DMS 273 treated with DMSO at 0.1 percent for 48 hours (cell line): ENCODE results near the gene SELPLG.
A peak's percentile ranks its signal among the peaks of the same experiment; 100 is the strongest.
"Not testable (repeated sequence)": the region's sequence is repeated elsewhere in the genome, so short reads cannot be mapped to it uniquely, and the experiment has no call there.

ENCODE experiments used
- DNase-seq: peaks from one replicate; lab custom pipeline; 2025; lab: John Stamatoyannopoulos, UW

Gene SELPLG

GRCh38 chr12:108618953-108619274 is 14.8 kb downstream of the SELPLG start:
- DNase-seq: not testable (repeated sequence)

- DNase-seq: peak; percentile 15
These were observed 15.4 kb downstream of the SELPLG start for GRCh38 chr12:108618079-108618952.

GRCh38 chr12:108616941-108617858 is 16.5 kb downstream of the SELPLG start:
- no peak for DNase-seq

- no peak for DNase-seq
These were observed 17.3 kb downstream of the SELPLG start for GRCh38 chr12:108616359-108616758.

GRCh38 chr12:108615918-108616317 is 17.8 kb downstream of the SELPLG start:
- DNase-seq: no peak

GRCh38 chr12:108614639-108615038 is 19.1 kb downstream of the SELPLG start:
- no peak for DNase-seq

GRCh38 chr12:108614041-108614440 is 19.7 kb downstream of the SELPLG start:
- DNase-seq: no peak

- no peak for DNase-seq
These were observed 20.1 kb downstream of the SELPLG start for GRCh38 chr12:108613548-108613947.

GRCh38 chr12:108612788-108613282 is 20.9 kb downstream of the SELPLG start:
- no peak for DNase-seq

- DNase-seq: no peak
These were observed 21.7 kb downstream of the SELPLG start for GRCh38 chr12:108611884-108612415.

- no peak for DNase-seq
These were observed 22.7 kb downstream of the SELPLG start for GRCh38 chr12:108610856-108611605.

GRCh38 chr12:108610336-108610815 is 23.3 kb downstream of the SELPLG start:
- no peak for DNase-seq

GRCh38 chr12:108609537-108610335 is 24.0 kb downstream of the SELPLG start:
- no peak for DNase-seq

- DNase-seq: no peak
These were observed 25.1 kb downstream of the SELPLG start for GRCh38 chr12:108608616-108609015.

GRCh38 chr12:108607981-108608600 is 25.6 kb downstream of the SELPLG start:
- no peak for DNase-seq

GRCh38 chr12:108606492-108606891 is 27.2 kb downstream of the SELPLG start:
- no peak for DNase-seq

- DNase-seq: no peak
These were observed 27.8 kb downstream of the SELPLG start for GRCh38 chr12:108605690-108606406.

GRCh38 chr12:108605000-108605689 is 28.5 kb downstream of the SELPLG start:
- no peak for DNase-seq
